H1 (cell line): ENCODE data around the gene PYGB. TPM values are rescaled to one million over a fixed set of nuclear protein-coding genes. Genes with fewer than 3 reads are reported as not detected.

Source experiments
- CTCF ChIA-PET: fragments of 300-600 bp; sonication (Branson Sonifier 250); formaldehyde crosslinking; loops from one replicate; lab custom pipeline; 2021; ENCODE audit not compliant: partially characterized antibody; lab: Charles Lee
- POLR2A ChIA-PET: fragments of 300-600 bp; sonication (Branson Sonifier 250); formaldehyde crosslinking; loops from one replicate; lab custom pipeline; 2021; ENCODE audit warnings: inconsistent platforms; ENCODE audit not compliant: partially characterized antibody; lab: Charles Lee
- DNase-seq, 2 experiments: peaks; one replicate each; pipeline versions ENCODE4 v3.0.0 to v3.0.0-alpha.2; 2010 to 2022; ENCODE audit warnings: low spot score in 2 of 2, low read depth in 1 of 2, mixed read lengths in 1 of 2
- FAIRE-seq: peaks from 2 replicates; lab custom pipeline; 2011; peaks lifted over from hg19 to GRCh38; lab: Jason Lieb, UNC
- H2AFZ ChIP-seq: 2 replicates; pipeline ENCODE4 v1.8.1; 2012; ENCODE audit warnings: low read length, inconsistent platforms
- H2AK5ac ChIP-seq: 2 replicates; pipeline ENCODE4 v1.6.1; 2013; ENCODE audit warnings: low read depth, low read length
- H2BK120ac ChIP-seq: replicated peaks from 2 replicates; pipeline ENCODE3; 2013; ENCODE audit warnings: low read depth, low read length, inconsistent platforms
- H2BK12ac ChIP-seq: 2 replicates; pipeline ENCODE4 v1.6.1; 2013; ENCODE audit warnings: low read depth, low read length
- H2BK15ac ChIP-seq: 2 replicates; pipeline ENCODE4 v1.6.1; 2013; ENCODE audit warnings: low read length
- H2BK20ac ChIP-seq: 2 replicates; pipeline ENCODE4 v1.6.1; 2013; ENCODE audit warnings: low read length
- H2BK5ac ChIP-seq: 2 replicates; pipeline ENCODE4 v1.6.1; 2013; ENCODE audit warnings: low read depth, low read length
- H3K14ac ChIP-seq: 2 replicates; pipeline ENCODE4 v1.6.1; 2013; ENCODE audit warnings: inconsistent platforms; ENCODE audit not compliant: insufficient read length
- H3K18ac ChIP-seq: 2 replicates; pipeline ENCODE4 v1.6.1; 2013; ENCODE audit warnings: low read length; ENCODE audit errors: extremely low read depth
- H3K23ac ChIP-seq: 2 replicates; pipeline ENCODE4 v1.6.1; 2013; ENCODE audit warnings: inconsistent platforms; ENCODE audit not compliant: insufficient read length
- H3K23me2 ChIP-seq: 2 replicates; pipeline ENCODE4 v1.6.1; 2013; ENCODE audit warnings: low read depth, low read length
- H3K27ac ChIP-seq: 2 replicates; pipeline ENCODE4 v1.6.1; 2011; ENCODE audit warnings: low read depth, low read length, inconsistent platforms
- H3K27me3 ChIP-seq, 4 experiments: replicated peaks in 1 of 4; 1 replicate in 1 of 4; 2 replicates in 3 of 4; pipeline versions ENCODE4 v1.6.1 to v1.8.1; 2011 to 2013; ENCODE audit warnings: low read length in 3 of 4, mild to moderate bottlenecking in 3 of 4, inconsistent platforms in 2 of 4, mixed read lengths in 2 of 4, moderate library complexity in 1 of 4; ENCODE audit not compliant: control insufficient read depth in 3 of 4, insufficient read depth in 3 of 4; ENCODE audit errors: extremely low read depth in 1 of 4
- H3K36me3 ChIP-seq, 4 experiments: 2 replicates each; pipeline versions ENCODE4 v1.6.1 to v1.8.1; 2011 to 2013; ENCODE audit warnings: mild to moderate bottlenecking in 4 of 4, low read length in 3 of 4, moderate library complexity in 2 of 4, control low read depth in 1 of 4, inconsistent platforms in 1 of 4; ENCODE audit not compliant: insufficient read depth in 4 of 4, control insufficient read depth in 2 of 4
- H3K4ac ChIP-seq: replicated peaks from 2 replicates; pipeline ENCODE3; 2013; ENCODE audit warnings: low read length, low read depth, mixed read lengths, inconsistent platforms; ENCODE audit not compliant: insufficient read length
- H3K4me1 ChIP-seq, 4 experiments: replicated peaks in 1 of 4; 1 replicate in 1 of 4; 2 replicates in 3 of 4; pipeline versions ENCODE4 v1.6.1 to v1.8.1; 2011 to 2013; ENCODE audit warnings: low read length in 3 of 4, inconsistent platforms in 2 of 4, mixed read lengths in 1 of 4; ENCODE audit not compliant: insufficient read depth in 4 of 4, control insufficient read depth in 3 of 4
- H3K4me2 ChIP-seq, 2 experiments: 2 replicates each; pipeline versions ENCODE4 v1.6.1 to v1.8.1; 2011 to 2013; ENCODE audit warnings: low read depth in 2 of 2, low read length in 2 of 2, control low read depth in 1 of 2, inconsistent platforms in 1 of 2, mild to moderate bottlenecking in 1 of 2; ENCODE audit not compliant: insufficient read depth in 1 of 2
- H3K4me3 ChIP-seq, 4 experiments: fragments of 200-600, 300-600 bp in 1 of 4; sonication (generic), shearing (Covaris generic), sonication (Bioruptor Twin) in 1 of 4; 2 replicates each; pipeline versions ENCODE4 v1.5.1 to v1.8.1; 2011 to 2016; ENCODE audit warnings: low read length in 4 of 4, low read depth in 3 of 4, control low read depth in 2 of 4, inconsistent platforms in 2 of 4, mild to moderate bottlenecking in 2 of 4, mixed read lengths in 1 of 4, moderate library complexity in 1 of 4; ENCODE audit not compliant: insufficient read depth in 2 of 4; ENCODE audit errors: extremely low read depth in 1 of 4
- H3K56ac ChIP-seq: replicated peaks from 2 replicates; pipeline ENCODE3; 2013; ENCODE audit warnings: low read depth, mild to moderate bottlenecking, mixed read lengths, low read length, inconsistent platforms; ENCODE audit not compliant: insufficient read length
- H3K79me1 ChIP-seq: 2 replicates; pipeline ENCODE4 v1.6.1; 2013; ENCODE audit warnings: low read depth, low read length, control low read depth
- H3K79me2 ChIP-seq, 2 experiments: 2 replicates each; pipeline versions ENCODE4 v1.6.1 to v1.8.1; 2012 to 2013; ENCODE audit warnings: low read length in 2 of 2, mild to moderate bottlenecking in 2 of 2, inconsistent platforms in 1 of 2; ENCODE audit not compliant: insufficient read depth in 2 of 2, control insufficient read depth in 1 of 2
- H3K9ac ChIP-seq, 4 experiments: replicated peaks in 1 of 4; 1 replicate in 1 of 4; 2 replicates in 3 of 4; pipeline versions ENCODE4 v1.6.1 to v1.8.1; 2011 to 2013; ENCODE audit warnings: low read depth in 3 of 4, low read length in 3 of 4, control low read depth in 2 of 4, mild to moderate bottlenecking in 2 of 4, moderate library complexity in 2 of 4, inconsistent platforms in 1 of 4; ENCODE audit errors: extremely low read depth in 1 of 4
- H3K9me3 ChIP-seq, 2 experiments: 2 replicates each; pipeline versions ENCODE4 v1.6.1 to v1.8.1; 2012 to 2013; ENCODE audit warnings: mild to moderate bottlenecking in 2 of 2, moderate library complexity in 2 of 2, control low read depth in 1 of 2, inconsistent platforms in 1 of 2, low read depth in 1 of 2, low read length in 1 of 2, mixed read lengths in 1 of 2; ENCODE audit not compliant: insufficient read depth in 2 of 2
- H4K20me1 ChIP-seq, 2 experiments: replicated peaks in 1 of 2; 2 replicates each; pipeline versions ENCODE3 to v1.8.1; 2011 to 2013; ENCODE audit warnings: inconsistent platforms in 2 of 2, low read length in 2 of 2, mild to moderate bottlenecking in 1 of 2; ENCODE audit not compliant: insufficient read depth in 2 of 2, control insufficient read depth in 1 of 2
- H4K5ac ChIP-seq: 2 replicates; pipeline ENCODE4 v1.6.1; 2013; ENCODE audit warnings: low read length, low read depth, mixed read lengths, inconsistent platforms; ENCODE audit not compliant: insufficient read length
- H4K8ac ChIP-seq: 2 replicates; pipeline ENCODE4 v1.8.0; 2013; ENCODE audit warnings: mild to moderate bottlenecking, moderate library complexity, low read length, inconsistent platforms; ENCODE audit not compliant: insufficient read depth; ENCODE audit errors: extremely low read depth
- H4K91ac ChIP-seq: replicated peaks from 2 replicates; pipeline ENCODE3; 2013; ENCODE audit warnings: low read length, mixed read lengths, inconsistent platforms; ENCODE audit not compliant: insufficient read length
- BCL11A ChIP-seq, 2 experiments: IDR thresholded peaks; one replicate each; pipeline ENCODE4 v1.6.1; 2011; ENCODE audit warnings: low read depth in 2 of 2, low read length in 2 of 2, mild to moderate bottlenecking in 2 of 2
- CHD2 ChIP-seq: IDR thresholded peaks from 2 replicates; pipeline ENCODE4 v1.6.1; 2012; ENCODE audit warnings: low read length, improper control_type of control experiment
- KDM5A ChIP-seq: fragments of 200-600 bp; IDR thresholded peaks from 2 replicates; pipeline ENCODE4 v1.7.1; 2012; ENCODE audit warnings: mild to moderate bottlenecking, low read length, inconsistent platforms, mixed read lengths
- POLR2AphosphoS5 ChIP-seq: IDR thresholded peaks from 2 replicates; pipeline ENCODE4 v1.6.1; 2011; ENCODE audit warnings: low read depth, low read length
- RXRA ChIP-seq: IDR thresholded peaks from 2 replicates; pipeline ENCODE4 v1.6.1; 2011; ENCODE audit warnings: low read depth, mild to moderate bottlenecking, low read length, moderate library complexity; ENCODE audit not compliant: insufficient read depth
- SP4 ChIP-seq: IDR thresholded peaks from 2 replicates; pipeline ENCODE4 v1.6.1; 2012; ENCODE audit warnings: low read length, inconsistent platforms
- SUZ12 ChIP-seq: fragments of 200-600 bp; sonication (generic); IDR thresholded peaks from 2 replicates; pipeline ENCODE4 v1.6.1; 2012; ENCODE audit warnings: mild to moderate bottlenecking, inconsistent platforms, low read length, moderate library complexity, mixed read lengths
- WGBS, 2 experiments: shearing (Covaris generic) in 1 of 2; methylation state at CpG; one replicate each; pipeline versions ENCODE4 v1.1.6 to v1.1.7; 2013 to 2015; ENCODE audit warnings: low lambda C conversion rate in 2 of 2, mixed read lengths in 2 of 2, inconsistent platforms in 1 of 2, low coverage in 1 of 2, missing lambda C conversion rate in 1 of 2; ENCODE audit not compliant: insufficient replicate concordance in 2 of 2, insufficient coverage in 1 of 2, insufficient read length in 1 of 2; ENCODE audit errors: extremely low coverage in 1 of 2, missing lambda C conversion rate in 1 of 2; 5-methylcytosine and 5-hydroxymethylcytosine counted together
- polyA plus RNA-seq, 7 experiments: library from polyadenylated mRNA; depleted of rRNA in 3 of 7; stranded (reverse) in 5 of 7; unstranded in 2 of 7; fragments of >200 nt in 5 of 7; fragments of 200-250 nt in 2 of 7; gene quantifications; 1 replicate in 5 of 7; 2 replicates in 1 of 7; 4 replicates in 1 of 7; pipeline versions ENCODE4 v1.2.1 to v1.2.3, GENCODE V29; 2011 to 2013; ENCODE audit warnings: missing spikeins in 2 of 7, mixed read lengths in 2 of 7
- total RNA-seq: library from RNA; stranded (reverse); fragmentation: NEBNext Ultra II Directional; extraction: Animal tissue kit (Norgen Biotek cat#: 25700); gene quantifications from 2 replicates; pipeline ENCODE4 v1.2.1, GENCODE V29; 2021

Gene PYGB
- total and polyA plus RNA-seq, 2 of the 8 experiments (the other 6 are each of a cell fraction or from before 2014, with no cell fraction given), result 26.6 to 56.0 TPM

- Histone ChIP-seq H4K91ac (no peak overlapping the region), H4K8ac (no peak overlapping the region), H3K9me3 (peaks cover 0 to 6% of the 10 kb centered on the region in 2 experiments; a peak in 1 of 4 replicates), H3K79me2 (peaks cover 0 to 18% of the 10 kb centered on the region in 2 experiments; a peak in 2 of 4 replicates), H3K18ac (no peak overlapping the region), H3K23ac (no peak overlapping the region), H2BK5ac (no peak overlapping the region), H2AK5ac (no peak overlapping the region), H3K14ac (no peak overlapping the region), H2AFZ (no peak overlapping the region), H3K9ac (no peak overlapping the region), H2BK20ac (no peak overlapping the region), H3K23me2 (no peaks in the 10 kb centered on the region), H3K4me3 (no peak overlapping the region), H2BK12ac (no peak overlapping the region), H3K27me3 (no peaks in the 10 kb centered on the region), H3K79me1 (peaks cover 13% of the 10 kb centered on the region), H3K4ac (no peak overlapping the region), H4K5ac (no peak overlapping the region), H2BK120ac (no peak overlapping the region), H3K27ac (no peak overlapping the region), H3K56ac (no peak overlapping the region), H3K36me3 (peaks cover 2 to 17% (median 9%) of the 10 kb centered on the region in 4 experiments; a peak in 3 of 8 replicates), H2BK15ac (no peak overlapping the region), H3K4me2 (no peak overlapping the region), H4K20me1 (no peaks in the 10 kb centered on the region), H3K4me1 (no peaks in the 10 kb centered on the region)
- no peak for TF ChIP-seq SP4
- no peak for TF ChIP-seq POLR2AphosphoS5
- TF ChIP-seq KDM5A, result no peak
- TF ChIP-seq BCL11A (IDR thresholded peaks at IDR 0.05; ENCODE audit: low read depth in 2 of 2, low read length in 2 of 2), result no peak
- no peak for TF ChIP-seq CHD2
- no peak for TF ChIP-seq SUZ12
- no peak for TF ChIP-seq RXRA
- ChIA-PET CTCF (interaction anchor here (0.9 to 3.0 kb wide), 4 partner anchors 11 to 109 kb away, joined by 3 to 17 read pairs (median 3); partner anchors contain the start of gene PYGB), POLR2A (interaction anchor here (1.0 kb wide), 1 partner anchor 8 kb away, joined by 3 read pairs; no protein-coding TSS in a partner anchor)
- FAIRE-seq (no peak), DNase-seq (no peak)
- 90% methylated on average over 10 of the region's 10 CpGs; no CpG with 5 or more reads in 1 of the 2 experiments for WGBS, 2 experiments
These were observed 10.0 kb downstream of the PYGB start for GRCh38 chr20:25257756-25258475.
